GM13976 (cell line): Measurements from ENCODE around the gene PLIN5.

Experiments used
- DNase-seq: peaks from one replicate; pipeline ENCODE4 v3.0.0; 2012; ENCODE audit warnings: low spot score
- in situ Hi-C: fragments of 300-500 bp; cut with MboI; formaldehyde crosslinking; loops from one replicate; pipeline ENCODE4 v1.12.0; 2022; ENCODE audit warnings: low sequenced_read_pairs, mixed read lengths, inconsistent platforms; ENCODE audit not compliant: unreplicated experiment
- TF ChIP-seq, protein P1 (sequence below): IDR thresholded peaks from 2 replicates; pipeline ENCODE4 v1.5.1; 2012; ENCODE audit warnings: borderline replicate concordance, mild to moderate bottlenecking; ENCODE audit not compliant: insufficient read depth; ENCODE audit errors: extremely low read depth, missing control alignments, control extremely low read depth

PLIN5 gene

DNA sequence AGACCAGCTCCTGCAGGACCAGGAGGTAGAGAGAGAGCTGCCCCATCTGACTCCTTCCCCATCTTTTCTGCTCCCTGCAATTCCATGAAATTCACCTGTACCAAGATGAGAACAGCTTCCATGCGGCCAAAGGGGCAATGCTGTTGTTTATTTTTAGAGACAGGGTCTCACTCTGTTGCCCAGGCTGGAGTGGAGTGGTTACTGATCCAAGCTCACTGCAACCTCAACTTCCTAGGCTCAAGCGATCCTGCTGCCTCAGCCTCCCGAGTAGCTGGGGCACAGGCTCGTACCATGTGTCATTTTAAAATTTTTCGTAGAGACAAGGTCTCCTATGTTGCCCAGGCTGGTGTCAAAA is 13.2 kb downstream of the PLIN5 start:
- in situ Hi-C loops = no loop called here
- TF ChIP-seq, protein P1, sequence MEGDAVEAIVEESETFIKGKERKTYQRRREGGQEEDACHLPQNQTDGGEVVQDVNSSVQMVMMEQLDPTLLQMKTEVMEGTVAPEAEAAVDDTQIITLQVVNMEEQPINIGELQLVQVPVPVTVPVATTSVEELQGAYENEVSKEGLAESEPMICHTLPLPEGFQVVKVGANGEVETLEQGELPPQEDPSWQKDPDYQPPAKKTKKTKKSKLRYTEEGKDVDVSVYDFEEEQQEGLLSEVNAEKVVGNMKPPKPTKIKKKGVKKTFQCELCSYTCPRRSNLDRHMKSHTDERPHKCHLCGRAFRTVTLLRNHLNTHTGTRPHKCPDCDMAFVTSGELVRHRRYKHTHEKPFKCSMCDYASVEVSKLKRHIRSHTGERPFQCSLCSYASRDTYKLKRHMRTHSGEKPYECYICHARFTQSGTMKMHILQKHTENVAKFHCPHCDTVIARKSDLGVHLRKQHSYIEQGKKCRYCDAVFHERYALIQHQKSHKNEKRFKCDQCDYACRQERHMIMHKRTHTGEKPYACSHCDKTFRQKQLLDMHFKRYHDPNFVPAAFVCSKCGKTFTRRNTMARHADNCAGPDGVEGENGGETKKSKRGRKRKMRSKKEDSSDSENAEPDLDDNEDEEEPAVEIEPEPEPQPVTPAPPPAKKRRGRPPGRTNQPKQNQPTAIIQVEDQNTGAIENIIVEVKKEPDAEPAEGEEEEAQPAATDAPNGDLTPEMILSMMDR = no peak

DNA sequence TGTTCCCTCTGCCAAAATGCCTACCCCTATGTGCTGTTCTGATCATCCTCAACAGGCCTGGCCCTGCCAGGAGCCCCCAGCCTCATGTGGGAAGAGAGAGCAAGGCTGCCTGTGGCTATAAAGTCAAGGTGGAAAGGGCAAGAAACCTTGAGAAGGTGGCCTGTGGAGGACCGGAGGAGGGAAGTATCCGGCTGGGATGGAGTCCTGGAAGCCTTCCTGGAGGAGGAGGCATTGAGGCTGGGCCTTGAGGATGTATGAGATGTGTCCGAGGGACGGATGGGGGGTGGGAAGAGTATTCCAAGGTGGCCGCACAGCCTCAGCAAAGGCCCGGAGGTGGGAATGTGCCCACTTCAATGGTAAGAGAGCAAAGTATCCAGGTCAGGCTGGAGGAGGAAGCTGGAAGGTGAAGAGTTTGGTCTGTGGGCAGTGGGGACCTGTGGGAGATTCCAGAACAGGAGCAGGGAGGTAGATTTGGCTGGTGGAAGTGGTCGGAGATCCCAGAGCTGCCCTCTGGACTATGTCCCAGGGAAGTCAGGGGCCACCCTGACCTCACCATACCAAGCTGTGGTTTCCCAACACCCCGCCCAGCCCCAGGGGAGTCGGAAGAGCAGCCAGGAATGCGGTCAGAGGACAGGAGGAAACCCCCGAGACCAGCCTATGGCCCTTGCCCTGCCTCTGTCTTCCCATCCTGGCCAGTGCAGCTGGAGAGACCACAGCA is 13.7 kb downstream of the PLIN5 start:
- DNase-seq = no peak
- in situ Hi-C loops = no loop called here
- TF ChIP-seq, protein P1 = no peak

More for the DNA sequence above, 13.2 kb downstream of the PLIN5 start:
- no peak for DNase-seq

DNA sequence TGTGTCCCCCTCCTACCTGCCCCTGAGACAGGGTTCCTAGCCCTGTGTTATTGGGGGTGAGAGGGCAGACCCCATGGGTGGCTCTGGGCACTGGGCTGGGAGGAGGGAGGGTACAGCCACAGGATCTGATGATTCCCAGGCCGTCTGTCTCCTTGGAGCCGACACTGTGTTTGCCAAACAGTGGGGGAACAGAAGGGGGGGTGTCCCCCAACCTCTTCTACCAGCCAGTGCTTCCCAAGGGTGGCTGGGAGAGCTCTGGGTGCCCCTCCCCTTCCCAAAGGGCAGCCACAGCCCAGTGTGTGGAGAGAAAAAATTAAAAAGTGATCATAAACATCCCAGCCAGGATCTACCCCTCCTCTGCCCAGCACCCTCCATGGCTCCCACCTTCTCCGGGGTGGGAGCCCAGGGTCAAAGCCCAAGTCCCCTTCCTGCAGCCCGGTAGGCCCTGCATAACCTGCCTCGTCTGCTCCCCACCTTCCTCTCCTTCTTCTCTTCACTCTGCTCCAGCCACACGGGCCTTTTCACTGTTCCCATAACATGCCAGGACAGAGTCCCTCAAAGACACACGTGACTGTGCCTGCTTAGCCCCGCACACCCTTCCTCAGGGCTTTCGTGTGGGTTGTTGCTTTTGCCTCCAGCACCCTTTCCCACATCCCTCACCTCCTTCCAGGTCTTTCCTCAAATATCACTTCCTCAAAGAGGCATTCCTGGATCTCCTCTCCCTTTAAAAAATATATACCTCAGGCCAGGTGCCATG is 15.3 kb downstream of the PLIN5 start:
- TF ChIP-seq, protein P1 = no peak
- in situ Hi-C loops = no loop called here
- no peak for DNase-seq

DNA sequence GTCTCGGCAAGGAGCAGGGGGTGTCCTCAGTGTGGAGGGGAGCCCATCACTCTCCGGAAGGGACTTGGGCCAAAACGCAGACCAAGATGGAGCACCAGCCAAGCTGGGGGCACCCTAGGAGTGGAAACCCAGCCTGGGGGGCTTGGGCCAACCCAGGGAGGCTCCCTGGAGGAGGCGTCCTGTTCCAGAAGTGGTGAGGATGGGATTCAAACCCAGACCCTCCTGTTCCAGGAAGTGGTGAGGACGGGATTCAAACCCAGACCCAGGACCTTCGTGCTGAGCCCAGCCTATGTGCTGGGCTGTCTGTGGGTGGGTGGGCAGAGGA is 15.9 kb downstream of the PLIN5 start:
- in situ Hi-C loops = no loop called here
- TF ChIP-seq, protein P1 = no peak
- no peak for DNase-seq

DNA sequence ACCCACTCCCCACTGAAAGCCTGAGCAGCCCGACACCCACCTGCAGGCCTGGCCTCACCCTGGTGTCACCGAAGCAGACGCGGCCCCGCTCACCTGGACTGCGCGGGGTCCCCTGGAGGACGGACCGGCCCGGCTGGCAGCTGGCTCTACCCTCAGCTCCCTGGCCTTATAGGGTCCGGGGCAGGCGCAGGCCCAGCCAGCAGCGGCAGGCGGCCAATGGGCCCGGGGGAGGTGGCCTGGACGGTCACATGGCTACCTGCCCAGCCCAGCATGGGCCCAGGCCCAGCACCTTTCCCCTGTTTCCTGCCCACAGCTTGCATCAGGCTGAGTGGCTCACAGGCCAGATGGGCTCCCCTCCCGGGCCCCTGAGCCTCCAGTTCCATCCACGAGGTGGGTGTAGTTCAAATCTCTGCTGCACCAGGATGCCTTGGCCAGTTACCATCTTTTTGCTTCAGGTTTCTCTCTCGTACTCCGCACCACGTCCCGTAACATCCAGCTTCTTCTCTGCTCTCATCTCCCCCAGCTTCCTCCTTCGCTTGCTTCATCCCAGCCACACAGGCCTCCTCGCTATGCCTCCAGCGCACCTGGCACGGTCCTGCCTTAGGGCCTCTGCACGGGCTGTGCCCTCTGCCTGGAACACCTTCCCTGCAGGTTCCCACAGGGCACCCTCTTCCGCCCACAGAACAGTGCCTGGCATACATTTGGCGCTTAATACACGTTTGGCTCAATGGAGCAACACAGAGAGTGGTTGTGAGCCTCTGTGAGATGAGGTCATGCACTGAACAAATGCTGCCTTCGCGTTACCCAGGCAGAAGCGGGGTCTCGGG is 16.5 kb downstream of the PLIN5 start, which contains the start of gene PLIN4:
Gene PLIN4, minus strand, starts transcription at position 142 of the 827 bp plus-strand sequence. CDS start 214 bp downstream, outside the sequence.
- TF ChIP-seq, protein P1 = no peak
- no peak for DNase-seq
- in situ Hi-C loops = no loop called here

DNA sequence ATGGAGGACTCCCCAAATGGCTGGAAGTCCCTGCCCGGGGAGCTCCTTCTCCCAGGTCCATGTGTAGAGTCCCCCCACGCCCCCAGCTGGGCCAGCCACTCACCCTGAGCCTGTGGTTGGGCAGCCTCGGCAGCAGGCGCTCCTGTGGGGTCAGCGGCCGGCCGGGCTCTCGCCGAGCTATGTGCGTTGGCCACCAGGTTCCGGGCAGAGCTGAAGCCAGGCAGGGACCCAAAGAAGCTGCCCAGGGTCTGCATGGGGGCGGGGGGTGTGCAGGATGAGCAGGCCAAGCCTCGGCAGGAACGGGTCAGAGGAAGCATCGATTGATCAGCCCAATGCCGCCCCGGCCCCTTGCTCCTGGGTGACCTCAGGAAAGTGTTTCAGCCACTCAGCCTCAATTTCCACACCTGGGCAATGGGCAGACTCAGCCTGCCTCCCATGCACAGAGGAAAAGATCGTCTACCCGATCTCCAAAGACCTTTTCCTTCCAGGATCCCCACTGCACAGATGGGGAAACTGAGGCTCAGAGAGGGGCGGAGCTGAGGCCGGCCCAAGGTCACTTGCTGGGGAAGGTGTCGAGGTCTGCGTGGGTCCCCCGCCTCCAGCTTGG is 17.5 kb downstream of the PLIN5 start:
- TF ChIP-seq, protein P1 = no peak
- in situ Hi-C loops = no loop called here
- no peak for DNase-seq
